GM18951 (cell line): ENCODE data around the gene TMEM19.
A peak's percentile ranks its signal among the peaks of the same experiment; 100 is the strongest.
"Not testable (repeated sequence)": the region's sequence is repeated elsewhere in the genome, so short reads cannot be mapped to it uniquely, and the experiment has no call there.

Experiments
- POLR2A ChIP-seq: IDR thresholded peaks from 4 replicates; pipeline ENCODE4 v1.6.1; 2011; ENCODE audit warnings: mild to moderate bottlenecking; ENCODE audit not compliant: insufficient read length, insufficient read depth; ENCODE audit errors: extremely low read depth
- in situ Hi-C: fragments of 300-500 bp; cut with MboI; formaldehyde crosslinking; loops from one replicate; pipeline ENCODE4 v1.12.0; 2022; ENCODE audit warnings: low sequenced_read_pairs, mixed read lengths, inconsistent platforms; ENCODE audit not compliant: unreplicated experiment

The TMEM19 gene

GRCh38 chr12:71684081-71684480, 1.8 kb upstream of the TMEM19 start:
- TF ChIP-seq POLR2A, result no peak
- in situ Hi-C loops, result no loop called here

- in situ Hi-C loops, result no loop called here
These were observed 473 bp upstream of the TMEM19 start for GRCh38 chr12:71685312-71685906.

GRCh38 chr12:71686658-71687025, 760 bp downstream of the TMEM19 start:
- TF ChIP-seq POLR2A, result no peak
- in situ Hi-C loops, result no loop called here

More at GRCh38 chr12:71685312-71685906, 473 bp upstream of the TMEM19 start:
- TF ChIP-seq POLR2A, result no peak

- in situ Hi-C loops, result not testable (repeated sequence)
These were observed 1.3 kb downstream of the TMEM19 start for GRCh38 chr12:71687172-71687571.

- in situ Hi-C loops, result no loop called here
- TF ChIP-seq POLR2A, result no peak
These were observed 3.2 kb downstream of the TMEM19 start for GRCh38 chr12:71688961-71689570.

GRCh38 chr12:71691504-71692129, 5.7 kb downstream of the TMEM19 start:
- no peak for TF ChIP-seq POLR2A
- in situ Hi-C loops, result no loop called here

GRCh38 chr12:71693126-71693525, 7.2 kb downstream of the TMEM19 start:
- in situ Hi-C loops, result no loop called here

GRCh38 chr12:71693651-71694050, 7.8 kb downstream of the TMEM19 start:
- in situ Hi-C loops, result not testable (repeated sequence)

More at GRCh38 chr12:71693126-71693525, 7.2 kb downstream of the TMEM19 start:
- TF ChIP-seq POLR2A, result no peak

GRCh38 chr12:71694099-71694820, 8.4 kb downstream of the TMEM19 start:
- TF ChIP-seq POLR2A, result peak; percentile 17
- in situ Hi-C loops, result no loop called here

GRCh38 chr12:71695782-71696181, 9.9 kb downstream of the TMEM19 start:
- in situ Hi-C loops, result no loop called here
- no peak for TF ChIP-seq POLR2A

GRCh38 chr12:71702181-71702580, 16.3 kb downstream of the TMEM19 start:
- in situ Hi-C loops, result not testable (repeated sequence)

- no peak for TF ChIP-seq POLR2A
- in situ Hi-C loops, result no loop called here
These were observed 16.7 kb downstream of the TMEM19 start for GRCh38 chr12:71702590-71702989.

GRCh38 chr12:71703206-71703605, 17.3 kb downstream of the TMEM19 start:
- no peak for TF ChIP-seq POLR2A

GRCh38 chr12:71704920-71705319, 19.0 kb downstream of the TMEM19 start:
- TF ChIP-seq POLR2A, result no peak
- in situ Hi-C loops, result no loop called here

More at GRCh38 chr12:71703206-71703605, 17.3 kb downstream of the TMEM19 start:
- in situ Hi-C loops, result no loop called here
